HL-60 (cell line): Measurements from ENCODE around the gene CDYL2.

Source experiments
- CTCF ChIP-seq: IDR thresholded peaks from one replicate; pipeline ENCODE4 v1.5.1; 2011; ENCODE audit warnings: low read length, control low read depth, inconsistent platforms; ENCODE audit not compliant: insufficient read depth
- REST ChIP-seq: IDR thresholded peaks from 2 replicates; pipeline ENCODE4 v1.6.1; 2012; ENCODE audit warnings: low read depth; ENCODE audit not compliant: insufficient replicate concordance
- SPI1 ChIP-seq: IDR thresholded peaks from 2 replicates; pipeline ENCODE4 v1.6.1; 2012; ENCODE audit warnings: low read depth, mild to moderate bottlenecking, borderline replicate concordance

- TF ChIP-seq CTCF (no peak), REST (no peak), SPI1 (no peak)
Observed at GRCh38 chr16:80702696-80703095, 101.7 kb downstream of the CDYL2 start.
